Fibroblast of villous mesenchyme (primary cell): ENCODE results near the gene TESPA1. TPM values are rescaled to one million over a fixed set of nuclear protein-coding genes. Genes with fewer than 3 reads are reported as not detected.

Experiments
- DNase-seq: peaks from one replicate; pipeline ENCODE4 v3.0.0-alpha.2; 2010; ENCODE audit warnings: low read depth
- H3K4me3 ChIP-seq: 2 replicates; pipeline ENCODE4 v1.5.1; 2011; ENCODE audit warnings: low read depth, mild to moderate bottlenecking, low read length
- CTCF ChIP-seq: IDR thresholded peaks from 2 replicates; pipeline ENCODE4 v1.5.1; 2012; ENCODE audit warnings: low read depth, mild to moderate bottlenecking, low read length; ENCODE audit not compliant: insufficient read depth
- total RNA-seq: library from RNA; depleted of rRNA; stranded (reverse); fragments of >200 nt; gene quantifications from 2 replicates; pipeline ENCODE4 v1.2.3, GENCODE V29; 2012

TESPA1 gene
- total RNA-seq, 1 donor = not detected

- TF ChIP-seq CTCF = no peak
These were observed 10.3 kb downstream of the TESPA1 start for GRCh38 chr12:54974279-54974678.

GRCh38 chr12:54973556-54973955, 11.0 kb downstream of the TESPA1 start:
- no peak overlapping the region for H3K4me3 ChIP-seq
- TF ChIP-seq CTCF = no peak
- DNase-seq = no peak

More at GRCh38 chr12:54974279-54974678, 10.3 kb downstream of the TESPA1 start:
- no peak for DNase-seq
- no peak overlapping the region for H3K4me3 ChIP-seq

GRCh38 chr12:54970741-54971140, 13.8 kb downstream of the TESPA1 start:
- H3K4me3 ChIP-seq = no peak overlapping the region
- TF ChIP-seq CTCF = no peak
- DNase-seq = no peak

- H3K4me3 ChIP-seq = no peak overlapping the region
- no peak for TF ChIP-seq CTCF
- no peak for DNase-seq
These were observed 16.3 kb downstream of the TESPA1 start for GRCh38 chr12:54968181-54968730.

GRCh38 chr12:54967461-54967860, 17.1 kb downstream of the TESPA1 start:
- no peak for DNase-seq
- no peak overlapping the region for H3K4me3 ChIP-seq
- no peak for TF ChIP-seq CTCF

- TF ChIP-seq CTCF = no peak
- no peak for DNase-seq
- H3K4me3 ChIP-seq = no peak overlapping the region
These were observed 23.4 kb downstream of the TESPA1 start for GRCh38 chr12:54961190-54961589.
